H9 (cell line): ENCODE data around the gene STPG1. TPM values are rescaled to one million over a fixed set of nuclear protein-coding genes. Genes with fewer than 3 reads are reported as not detected.
A peak's percentile ranks its signal among the peaks of the same experiment; 100 is the strongest.

Experiments used
- DNase-seq: peaks from one replicate; pipeline ENCODE4 v3.0.0-alpha.2; 2017
- H2AFZ ChIP-seq: one replicate; pipeline ENCODE4 v1.6.1; 2013; ENCODE audit warnings: mild to moderate bottlenecking, low read length, control low read depth, moderate library complexity
- H2AK5ac ChIP-seq: 2 replicates; pipeline ENCODE4 v1.6.1; 2013; ENCODE audit warnings: low read length, control low read depth, mixed read lengths; ENCODE audit not compliant: insufficient read length
- H2BK120ac ChIP-seq: one replicate; pipeline ENCODE4 v1.6.1; 2013; ENCODE audit warnings: low read depth, mild to moderate bottlenecking, low read length, control low read depth, inconsistent platforms; ENCODE audit not compliant: poor library complexity, severe bottlenecking
- H2BK12ac ChIP-seq: 2 replicates; pipeline ENCODE4 v1.6.1; 2013; ENCODE audit warnings: low read length, control low read depth, mixed read lengths, low read depth; ENCODE audit not compliant: insufficient read length
- H2BK15ac ChIP-seq: 2 replicates; pipeline ENCODE4 v1.6.1; 2013; ENCODE audit warnings: low read depth, low read length, control low read depth
- H2BK20ac ChIP-seq: one replicate; pipeline ENCODE4 v1.6.1; 2013; ENCODE audit warnings: low read depth, mild to moderate bottlenecking, low read length, control low read depth, inconsistent platforms; ENCODE audit not compliant: poor library complexity, severe bottlenecking
- H2BK5ac ChIP-seq: 2 replicates; pipeline ENCODE4 v1.6.1; 2013; ENCODE audit warnings: low read length, control low read depth, mixed read lengths; ENCODE audit not compliant: insufficient read length
- H3K14ac ChIP-seq: 2 replicates; pipeline ENCODE4 v1.6.1; 2013; ENCODE audit warnings: low read length, control low read depth; ENCODE audit not compliant: insufficient read depth
- H3K18ac ChIP-seq: 2 replicates; pipeline ENCODE4 v1.6.1; 2013; ENCODE audit warnings: low read depth, mild to moderate bottlenecking, mixed read lengths, low read length, control low read depth; ENCODE audit not compliant: insufficient read length
- H3K23ac ChIP-seq: 2 replicates; pipeline ENCODE4 v1.6.1; 2013; ENCODE audit warnings: low read length, control low read depth, mixed read lengths, low read depth; ENCODE audit not compliant: insufficient read length
- H3K23me2 ChIP-seq: 2 replicates; pipeline ENCODE4 v1.6.1; 2013; ENCODE audit warnings: low read depth, mild to moderate bottlenecking, mixed read lengths, low read length, control low read depth; ENCODE audit not compliant: insufficient read length, poor library complexity, severe bottlenecking
- H3K27ac ChIP-seq: 2 replicates; pipeline ENCODE4 v1.5.1; 2013; ENCODE audit warnings: low read length, control low read depth, mixed read lengths, low read depth; ENCODE audit not compliant: insufficient read length
- H3K27me3 ChIP-seq: 2 replicates; pipeline ENCODE4 v1.6.1; 2013; ENCODE audit warnings: low read length, control low read depth, inconsistent platforms; ENCODE audit not compliant: insufficient read depth
- H3K4ac ChIP-seq: 2 replicates; pipeline ENCODE4 v1.6.1; 2013; ENCODE audit warnings: low read depth, mild to moderate bottlenecking, control low read depth, inconsistent platforms, low read length, moderate library complexity
- H3K4me1 ChIP-seq: 2 replicates; pipeline ENCODE4 v1.6.1; 2013; ENCODE audit warnings: low read length, control low read depth, inconsistent platforms; ENCODE audit not compliant: insufficient read depth
- H3K4me2 ChIP-seq: 2 replicates; pipeline ENCODE4 v1.6.1; 2013; ENCODE audit warnings: low read length, control low read depth, mixed read lengths; ENCODE audit not compliant: insufficient read length, insufficient read depth
- H3K56ac ChIP-seq: 2 replicates; pipeline ENCODE4 v1.6.1; 2013; ENCODE audit warnings: low read depth, mild to moderate bottlenecking, mixed read lengths, low read length, control low read depth; ENCODE audit not compliant: insufficient read length
- H3K79me1 ChIP-seq: 2 replicates; pipeline ENCODE4 v1.6.1; 2013; ENCODE audit warnings: low read depth, mild to moderate bottlenecking, moderate library complexity, low read length, control low read depth, inconsistent platforms; ENCODE audit not compliant: insufficient read depth, poor library complexity, severe bottlenecking
- H3K79me2 ChIP-seq: 2 replicates; pipeline ENCODE4 v1.6.1; 2013; ENCODE audit warnings: low read length, control low read depth, inconsistent platforms; ENCODE audit not compliant: insufficient read depth
- H3K9ac ChIP-seq: 2 replicates; pipeline ENCODE4 v1.6.1; 2013; ENCODE audit warnings: low read length, control low read depth, mixed read lengths; ENCODE audit not compliant: insufficient read length; ENCODE audit errors: extremely low read depth
- H3K9me3 ChIP-seq: one replicate; pipeline ENCODE4 v1.6.1; 2013; ENCODE audit warnings: low read depth, low read length, inconsistent platforms; ENCODE audit not compliant: control insufficient read depth
- H3T11ph ChIP-seq: one replicate; pipeline ENCODE4 v1.6.1; 2013; ENCODE audit warnings: mild to moderate bottlenecking, low read length, control low read depth, inconsistent platforms
- H4K20me1 ChIP-seq: one replicate; pipeline ENCODE4 v1.6.1; 2013; ENCODE audit not compliant: control insufficient read depth, insufficient read length, insufficient read depth
- H4K5ac ChIP-seq: 2 replicates; pipeline ENCODE4 v1.6.1; 2013; ENCODE audit warnings: low read depth, mild to moderate bottlenecking, mixed read lengths, low read length, control low read depth; ENCODE audit not compliant: insufficient read length
- H4K8ac ChIP-seq: replicated peaks from 2 replicates; pipeline ENCODE4 v1.6.1; 2013; ENCODE audit warnings: low read length, control low read depth, mixed read lengths, low read depth; ENCODE audit not compliant: insufficient read length
- H4K91ac ChIP-seq: 2 replicates; pipeline ENCODE4 v1.6.1; 2013; ENCODE audit warnings: low read depth, mild to moderate bottlenecking, moderate library complexity, mixed read lengths, low read length, control low read depth; ENCODE audit not compliant: insufficient read length
- H3K27ac Mint-ChIP-seq, 3 experiments: 2 replicates in 2 of 3; 3 replicates in 1 of 3; pipeline ENCODE4 v1.8.0; 2020 to 2021; ENCODE audit warnings: mixed read lengths in 3 of 3, mild to moderate bottlenecking in 1 of 3, moderate library complexity in 1 of 3
- H3K27me3 Mint-ChIP-seq: 2 replicates; pipeline ENCODE4 v1.8.0; 2021; ENCODE audit warnings: low read depth, mild to moderate bottlenecking, moderate library complexity, mixed read lengths
- H3K36me3 Mint-ChIP-seq, 3 experiments: 2 replicates in 2 of 3; 3 replicates in 1 of 3; pipeline ENCODE4 v1.8.0; 2020 to 2021; ENCODE audit warnings: low read depth in 3 of 3, mixed read lengths in 3 of 3; ENCODE audit not compliant: insufficient read depth in 1 of 3
- H3K4me1 Mint-ChIP-seq, 2 experiments: 2 replicates each; pipeline ENCODE4 v1.8.0; 2020; ENCODE audit warnings: mixed read lengths in 2 of 2
- H3K4me3 Mint-ChIP-seq, 2 experiments: 2 replicates in 1 of 2; 3 replicates in 1 of 2; pipeline ENCODE4 v1.8.0; 2020 to 2021; ENCODE audit warnings: mild to moderate bottlenecking in 2 of 2, mixed read lengths in 2 of 2, moderate library complexity in 1 of 2
- H3K9me3 Mint-ChIP-seq, 2 experiments: 2 replicates in 1 of 2; 3 replicates in 1 of 2; pipeline ENCODE4 v1.8.0; 2020; ENCODE audit warnings: mild to moderate bottlenecking in 2 of 2, mixed read lengths in 2 of 2, moderate library complexity in 1 of 2
- WGBS: extraction: QIAGEN DNeasy Blood & Tissue Kit; methylation state at CpG from one replicate; pipeline ENCODE4 v1.1.7; 2013; ENCODE audit warnings: missing lambda C conversion rate, low lambda C conversion rate, mixed read lengths; ENCODE audit not compliant: insufficient read length; ENCODE audit errors: extremely low coverage; 5-methylcytosine and 5-hydroxymethylcytosine counted together
- total RNA-seq: library from RNA; stranded (reverse); gene quantifications from 2 replicates; pipeline ENCODE4 v1.2.1, GENCODE V29; 2021
- TF ChIP-seq, protein P1 (sequence below): fragments of 200-600 bp; sonication (generic); conservative IDR thresholded peaks from 3 replicates; pipeline ENCODE4 v1.8.0; 2021; ENCODE audit warnings: antibody characterized with exemption, mild to moderate bottlenecking

The STPG1 gene
- total RNA-seq, 1 experiment from 2014 or later: 8.3 TPM

GRCh38 chr1:24308365-24309015 lies 105.1 kb downstream of the STPG1 start:
- peak overlapping the region in 1 of 2 experiments; percentile 20; a peak in 1 of 5 replicates for H3K4me3 Mint-ChIP-seq

More at GRCh38 chr1:24308365-24309015, 105.1 kb downstream of the STPG1 start:
- Histone ChIP-seq H3K79me2 (no peaks in the 10 kb centered on the region), H2BK20ac (no peak overlapping the region), H3K79me1 (no peaks in the 10 kb centered on the region), H3K9me3 (no peaks in the 10 kb centered on the region), H2BK15ac (no peak overlapping the region), H3K27ac (peak overlapping the region; percentile 21), H3K9ac (no peak overlapping the region), H2BK12ac (no peak overlapping the region), H3K18ac (peak overlapping the region; percentile 35), H4K5ac (no peak overlapping the region), H2AK5ac (no peak overlapping the region), H3K23ac (no peak overlapping the region), H3K4me2 (no peak overlapping the region), H4K20me1 (no peaks in the 10 kb centered on the region), H3K27me3 (no peaks in the 10 kb centered on the region), H3T11ph (no peak overlapping the region), H2BK5ac (no peak overlapping the region), H3K14ac (no peak overlapping the region), H3K4me1 (peaks cover 17% of the 10 kb centered on the region), H4K91ac (no peak overlapping the region), H2BK120ac (no peak overlapping the region), H3K23me2 (no peaks in the 10 kb centered on the region), H3K56ac (no peak overlapping the region), H4K8ac (no peak overlapping the region), H3K4ac (no peak overlapping the region), H2AFZ (no peak overlapping the region)
- H3K36me3 Mint-ChIP-seq: no peaks in the 10 kb centered on the region
- DNase-seq: peak; percentile 76
- H3K27ac Mint-ChIP-seq: peak overlapping the region; percentile 40 to 83 (median 60); a peak in 4 of 7 replicates
- TF ChIP-seq, protein P1, sequence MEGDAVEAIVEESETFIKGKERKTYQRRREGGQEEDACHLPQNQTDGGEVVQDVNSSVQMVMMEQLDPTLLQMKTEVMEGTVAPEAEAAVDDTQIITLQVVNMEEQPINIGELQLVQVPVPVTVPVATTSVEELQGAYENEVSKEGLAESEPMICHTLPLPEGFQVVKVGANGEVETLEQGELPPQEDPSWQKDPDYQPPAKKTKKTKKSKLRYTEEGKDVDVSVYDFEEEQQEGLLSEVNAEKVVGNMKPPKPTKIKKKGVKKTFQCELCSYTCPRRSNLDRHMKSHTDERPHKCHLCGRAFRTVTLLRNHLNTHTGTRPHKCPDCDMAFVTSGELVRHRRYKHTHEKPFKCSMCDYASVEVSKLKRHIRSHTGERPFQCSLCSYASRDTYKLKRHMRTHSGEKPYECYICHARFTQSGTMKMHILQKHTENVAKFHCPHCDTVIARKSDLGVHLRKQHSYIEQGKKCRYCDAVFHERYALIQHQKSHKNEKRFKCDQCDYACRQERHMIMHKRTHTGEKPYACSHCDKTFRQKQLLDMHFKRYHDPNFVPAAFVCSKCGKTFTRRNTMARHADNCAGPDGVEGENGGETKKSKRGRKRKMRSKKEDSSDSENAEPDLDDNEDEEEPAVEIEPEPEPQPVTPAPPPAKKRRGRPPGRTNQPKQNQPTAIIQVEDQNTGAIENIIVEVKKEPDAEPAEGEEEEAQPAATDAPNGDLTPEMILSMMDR: peak; percentile 68
- no CpG with 5 or more reads among the region's 7 CpGs for WGBS
- peaks cover 67 to 75% of the 10 kb centered on the region in 2 experiments for H3K4me1 Mint-ChIP-seq
- no peaks in the 10 kb centered on the region; a peak in 1 of 5 replicates for H3K9me3 Mint-ChIP-seq
- H3K27me3 Mint-ChIP-seq: no peaks in the 10 kb centered on the region

Other genes starting within 250 kb of the STPG1 start
- gene IFNLR1, start 226.5 kb downstream of the STPG1 start, total RNA-seq: 8.9 and 9.6 TPM in 2 replicates
- gene GRHL3, start 94.4 kb downstream of the STPG1 start, total RNA-seq: 3.5 and 4.0 TPM in 2 replicates
- gene NIPAL3, start 2.0 kb upstream of the STPG1 start, total RNA-seq: 7.7 and 7.9 TPM in 2 replicates
- gene RCAN3, start 89.1 kb upstream of the STPG1 start, total RNA-seq: 13.0 TPM in 2 replicates
- gene NCMAP, start 142.3 kb upstream of the STPG1 start, total RNA-seq: 0.33 and 0.35 TPM in 2 replicates
- 282 and 290 TPM in 2 replicates for gene SRRM1, start 229.5 kb upstream of the STPG1 start, total RNA-seq